ENCODE data around the gene AK8.
A peak's percentile ranks its signal among the peaks of the same experiment; 100 is the strongest.

The AK8 gene

GRCh38 chr9:132683873-132684272 is 194.2 kb downstream of the AK8 start:
- H3K4me1 ChIP-seq (ENCODE audit: control insufficient read depth in 1 of 2, insufficient read depth in 2 of 2, low read length in 2 of 2) = no peaks in the 10 kb centered on the region
- no peaks in the 10 kb centered on the region for H3K27me3 ChIP-seq (ENCODE audit: insufficient read depth, low read length)
- H4K8ac ChIP-seq (ENCODE audit: low read depth, low read length) = no peak overlapping the region
- no peak overlapping the region for H4K12ac ChIP-seq (ENCODE audit: low read depth, low read length)
- no peak overlapping the region for H3K27ac ChIP-seq (ENCODE audit: low read depth, low read length)
- H4K91ac ChIP-seq (ENCODE audit: low read depth, low read length) = no peak overlapping the region
- no peak overlapping the region for H3K23ac ChIP-seq (ENCODE audit: low read length)
- no peak overlapping the region for H3K9ac ChIP-seq (ENCODE audit: low read length)
- no peak overlapping the region for H2BK5ac ChIP-seq (ENCODE audit: low read depth, low read length, poor library complexity)
- no peak overlapping the region for H2AFZ ChIP-seq (ENCODE audit: insufficient read depth, low read length, poor library complexity)
- H2AK5ac ChIP-seq (ENCODE audit: low read length) = no peak overlapping the region
- no peaks in the 10 kb centered on the region for H3K79me2 ChIP-seq (ENCODE audit: control insufficient read depth, insufficient read depth, low read length, poor library complexity)
- H3K18ac ChIP-seq (ENCODE audit: low read length) = no peak overlapping the region
- H2BK12ac ChIP-seq (ENCODE audit: low read length) = no peak overlapping the region
- no peaks in the 10 kb centered on the region for H3K9me3 ChIP-seq (ENCODE audit: insufficient read depth, low read depth, low read length)
- H3K36me3 ChIP-seq (ENCODE audit: control insufficient read depth in 1 of 2, insufficient read depth in 2 of 2, low read length in 2 of 2) = peaks cover 21 to 36% of the 10 kb centered on the region in 2 experiments
- no peak overlapping the region for H3K4me2 ChIP-seq (ENCODE audit: low read length)
- H3K4me3 ChIP-seq (ENCODE audit: low read depth, low read length) = no peak overlapping the region
- no peak for DNase-seq
- no peak overlapping the region for H3K14ac ChIP-seq (ENCODE audit: low read length)
- H2BK120ac ChIP-seq (ENCODE audit: insufficient read depth, low read length, poor library complexity) = no peak overlapping the region
- H3K4ac ChIP-seq (ENCODE audit: low read depth, low read length) = no peak overlapping the region
- no CpG with 5 or more reads among the region's 1 CpG for WGBS (ENCODE audit: extremely low coverage, insufficient coverage, insufficient read length)
- H3K79me1 ChIP-seq (ENCODE audit: low read length) = no peaks in the 10 kb centered on the region

GRCh38 chr9:132681561-132681960 is 196.5 kb downstream of the AK8 start:
- H4K12ac ChIP-seq (ENCODE audit: low read depth, low read length) = no peak overlapping the region
- no peak overlapping the region for H2BK5ac ChIP-seq (ENCODE audit: low read depth, low read length, poor library complexity)
- H2BK120ac ChIP-seq (ENCODE audit: insufficient read depth, low read length, poor library complexity) = no peak overlapping the region
- H3K4me2 ChIP-seq (ENCODE audit: low read length) = no peak overlapping the region
- no peak overlapping the region for H2AK5ac ChIP-seq (ENCODE audit: low read length)
- peaks cover 27 to 37% of the 10 kb centered on the region in 2 experiments for H3K36me3 ChIP-seq (ENCODE audit: control insufficient read depth in 1 of 2, insufficient read depth in 2 of 2, low read length in 2 of 2)
- no peak overlapping the region for H3K9ac ChIP-seq (ENCODE audit: low read length)
- no peak overlapping the region for H2BK12ac ChIP-seq (ENCODE audit: low read length)
- H3K27ac ChIP-seq (ENCODE audit: low read depth, low read length) = no peak overlapping the region
- H3K27me3 ChIP-seq (ENCODE audit: insufficient read depth, low read length) = no peaks in the 10 kb centered on the region
- H3K23ac ChIP-seq (ENCODE audit: low read length) = no peak overlapping the region
- no peaks in the 10 kb centered on the region for H3K79me1 ChIP-seq (ENCODE audit: low read length)
- H4K91ac ChIP-seq (ENCODE audit: low read depth, low read length) = no peak overlapping the region
- no peak overlapping the region for H3K4me3 ChIP-seq (ENCODE audit: low read depth, low read length)
- no peaks in the 10 kb centered on the region for H3K79me2 ChIP-seq (ENCODE audit: control insufficient read depth, insufficient read depth, low read length, poor library complexity)
- peak in 1 of 2 donors; percentile 12 for DNase-seq
- no CpG with 5 or more reads among the region's 5 CpGs for WGBS (ENCODE audit: extremely low coverage, insufficient coverage, insufficient read length)
- H3K9me3 ChIP-seq (ENCODE audit: insufficient read depth, low read depth, low read length) = no peaks in the 10 kb centered on the region
- no peak overlapping the region for H3K18ac ChIP-seq (ENCODE audit: low read length)
- no peak overlapping the region for H2AFZ ChIP-seq (ENCODE audit: insufficient read depth, low read length, poor library complexity)
- H4K8ac ChIP-seq (ENCODE audit: low read depth, low read length) = no peak overlapping the region
- H3K14ac ChIP-seq (ENCODE audit: low read length) = no peak overlapping the region
- no peaks in the 10 kb centered on the region for H3K4me1 ChIP-seq (ENCODE audit: control insufficient read depth in 1 of 2, insufficient read depth in 2 of 2, low read length in 2 of 2)
- H3K4ac ChIP-seq (ENCODE audit: low read depth, low read length) = no peak overlapping the region

- H3K14ac ChIP-seq (ENCODE audit: low read length) = no peak overlapping the region
- no peak overlapping the region for H3K4me3 ChIP-seq (ENCODE audit: low read depth, low read length)
- H2BK120ac ChIP-seq (ENCODE audit: insufficient read depth, low read length, poor library complexity) = no peak overlapping the region
- H3K27me3 ChIP-seq (ENCODE audit: insufficient read depth, low read length) = no peaks in the 10 kb centered on the region
- no peak overlapping the region for H3K9ac ChIP-seq (ENCODE audit: low read length)
- H3K18ac ChIP-seq (ENCODE audit: low read length) = no peak overlapping the region
- no peaks in the 10 kb centered on the region for H3K79me1 ChIP-seq (ENCODE audit: low read length)
- H2BK12ac ChIP-seq (ENCODE audit: low read length) = no peak overlapping the region
- H3K4ac ChIP-seq (ENCODE audit: low read depth, low read length) = no peak overlapping the region
- no peak overlapping the region for H3K4me2 ChIP-seq (ENCODE audit: low read length)
- H3K9me3 ChIP-seq (ENCODE audit: insufficient read depth, low read depth, low read length) = no peaks in the 10 kb centered on the region
- no CpG with 5 or more reads among the region's 3 CpGs for WGBS (ENCODE audit: extremely low coverage, insufficient coverage, insufficient read length)
- no peak for DNase-seq
- no peak overlapping the region for H2AFZ ChIP-seq (ENCODE audit: insufficient read depth, low read length, poor library complexity)
- no peak overlapping the region for H4K12ac ChIP-seq (ENCODE audit: low read depth, low read length)
- H2AK5ac ChIP-seq (ENCODE audit: low read length) = no peak overlapping the region
- H3K79me2 ChIP-seq (ENCODE audit: control insufficient read depth, insufficient read depth, low read length, poor library complexity) = no peaks in the 10 kb centered on the region
- no peak overlapping the region for H3K23ac ChIP-seq (ENCODE audit: low read length)
- H4K8ac ChIP-seq (ENCODE audit: low read depth, low read length) = no peak overlapping the region
- no peak overlapping the region for H2BK5ac ChIP-seq (ENCODE audit: low read depth, low read length, poor library complexity)
- H3K36me3 ChIP-seq (ENCODE audit: control insufficient read depth in 1 of 2, insufficient read depth in 2 of 2, low read length in 2 of 2) = peaks cover 24 to 33% of the 10 kb centered on the region in 2 experiments
- no peak overlapping the region for H3K27ac ChIP-seq (ENCODE audit: low read depth, low read length)
- H4K91ac ChIP-seq (ENCODE audit: low read depth, low read length) = no peak overlapping the region
- H3K4me1 ChIP-seq (ENCODE audit: control insufficient read depth in 1 of 2, insufficient read depth in 2 of 2, low read length in 2 of 2) = no peaks in the 10 kb centered on the region
These were observed 198.0 kb downstream of the AK8 start for GRCh38 chr9:132679946-132680625.

DNA sequence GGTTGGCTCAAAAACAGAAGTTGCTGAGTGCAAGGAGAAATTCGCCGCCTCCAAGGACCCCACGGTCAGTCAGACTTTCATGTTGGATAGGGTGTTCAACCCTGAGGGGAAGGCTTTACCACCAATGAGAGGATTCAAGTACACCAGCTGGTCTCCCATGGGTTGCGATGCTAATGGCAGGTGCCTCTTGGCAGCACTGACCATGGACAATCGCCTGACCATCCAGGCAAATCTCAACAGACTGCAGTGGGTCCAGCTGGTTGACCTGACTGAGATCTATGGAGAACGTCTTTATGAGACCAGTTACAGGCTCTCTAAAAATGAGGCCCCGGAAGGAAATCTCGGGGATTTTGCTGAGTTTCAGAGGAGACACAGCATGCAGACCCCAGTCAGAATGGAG is 200.1 kb downstream of the AK8 start:
- H2AK5ac ChIP-seq (ENCODE audit: low read length) = no peak overlapping the region
- H3K4me2 ChIP-seq (ENCODE audit: low read length) = no peak overlapping the region
- no peak overlapping the region for H2BK5ac ChIP-seq (ENCODE audit: low read depth, low read length, poor library complexity)
- peaks cover 17 to 24% of the 10 kb centered on the region in 2 experiments for H3K36me3 ChIP-seq (ENCODE audit: control insufficient read depth in 1 of 2, insufficient read depth in 2 of 2, low read length in 2 of 2)
- H3K18ac ChIP-seq (ENCODE audit: low read length) = no peak overlapping the region
- no peaks in the 10 kb centered on the region for H3K27me3 ChIP-seq (ENCODE audit: insufficient read depth, low read length)
- no peak overlapping the region for H3K27ac ChIP-seq (ENCODE audit: low read depth, low read length)
- H3K4ac ChIP-seq (ENCODE audit: low read depth, low read length) = no peak overlapping the region
- no peaks in the 10 kb centered on the region for H3K9me3 ChIP-seq (ENCODE audit: insufficient read depth, low read depth, low read length)
- H3K14ac ChIP-seq (ENCODE audit: low read length) = no peak overlapping the region
- H2BK120ac ChIP-seq (ENCODE audit: insufficient read depth, low read length, poor library complexity) = no peak overlapping the region
- no peak overlapping the region for H2BK12ac ChIP-seq (ENCODE audit: low read length)
- no peak overlapping the region for H4K91ac ChIP-seq (ENCODE audit: low read depth, low read length)
- peaks cover 0 to 2% of the 10 kb centered on the region in 2 experiments for H3K4me1 ChIP-seq (ENCODE audit: control insufficient read depth in 1 of 2, insufficient read depth in 2 of 2, low read length in 2 of 2)
- no CpG with 5 or more reads among the region's 8 CpGs for WGBS (ENCODE audit: extremely low coverage, insufficient coverage, insufficient read length)
- no peak overlapping the region for H3K9ac ChIP-seq (ENCODE audit: low read length)
- H4K8ac ChIP-seq (ENCODE audit: low read depth, low read length) = no peak overlapping the region
- H3K79me1 ChIP-seq (ENCODE audit: low read length) = no peaks in the 10 kb centered on the region
- H3K4me3 ChIP-seq (ENCODE audit: low read depth, low read length) = no peak overlapping the region
- no peak overlapping the region for H4K12ac ChIP-seq (ENCODE audit: low read depth, low read length)
- no peak overlapping the region for H3K23ac ChIP-seq (ENCODE audit: low read length)
- no peak overlapping the region for H2AFZ ChIP-seq (ENCODE audit: insufficient read depth, low read length, poor library complexity)
- H3K79me2 ChIP-seq (ENCODE audit: control insufficient read depth, insufficient read depth, low read length, poor library complexity) = no peaks in the 10 kb centered on the region
- no peak for DNase-seq
